ENCODE data around the gene MPND.

MPND gene

DNA sequence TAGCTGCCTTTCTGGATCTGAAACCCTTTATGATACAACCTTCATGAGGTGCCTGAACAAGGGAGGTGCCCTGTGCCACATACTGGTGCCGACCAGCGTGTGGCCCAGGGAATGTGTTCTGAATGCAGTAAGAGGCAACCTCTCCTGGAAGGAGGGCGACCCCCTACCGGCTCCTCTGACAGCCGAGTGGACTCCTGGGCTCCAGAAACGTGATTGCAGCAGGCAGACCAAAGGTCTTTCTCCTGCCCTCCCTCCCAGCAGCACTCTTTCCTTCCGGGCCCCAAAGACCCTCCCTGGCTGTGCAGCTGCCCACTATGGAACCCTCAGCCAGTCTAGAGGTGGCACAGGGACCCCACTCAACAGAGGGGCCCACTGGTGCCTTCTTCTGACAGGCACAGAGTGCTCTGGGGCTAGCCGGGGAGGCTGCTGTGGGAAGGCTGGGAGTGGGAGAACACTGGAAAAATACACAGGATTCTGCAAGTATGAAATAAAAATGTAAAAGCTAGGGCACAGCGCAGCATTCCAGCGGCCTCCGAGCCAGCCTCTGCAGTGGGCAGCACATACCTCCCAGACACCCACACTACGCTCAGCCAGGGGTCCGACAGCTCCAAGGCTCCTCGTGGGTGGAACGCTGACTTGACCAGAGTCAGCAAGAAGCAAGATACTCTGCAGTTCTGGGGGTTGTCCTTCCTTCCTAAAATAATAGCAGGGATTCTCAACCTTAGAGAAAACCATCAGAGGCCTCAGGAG is 42.1 kb downstream of the MPND start:
- no peak for DNase-seq

DNA sequence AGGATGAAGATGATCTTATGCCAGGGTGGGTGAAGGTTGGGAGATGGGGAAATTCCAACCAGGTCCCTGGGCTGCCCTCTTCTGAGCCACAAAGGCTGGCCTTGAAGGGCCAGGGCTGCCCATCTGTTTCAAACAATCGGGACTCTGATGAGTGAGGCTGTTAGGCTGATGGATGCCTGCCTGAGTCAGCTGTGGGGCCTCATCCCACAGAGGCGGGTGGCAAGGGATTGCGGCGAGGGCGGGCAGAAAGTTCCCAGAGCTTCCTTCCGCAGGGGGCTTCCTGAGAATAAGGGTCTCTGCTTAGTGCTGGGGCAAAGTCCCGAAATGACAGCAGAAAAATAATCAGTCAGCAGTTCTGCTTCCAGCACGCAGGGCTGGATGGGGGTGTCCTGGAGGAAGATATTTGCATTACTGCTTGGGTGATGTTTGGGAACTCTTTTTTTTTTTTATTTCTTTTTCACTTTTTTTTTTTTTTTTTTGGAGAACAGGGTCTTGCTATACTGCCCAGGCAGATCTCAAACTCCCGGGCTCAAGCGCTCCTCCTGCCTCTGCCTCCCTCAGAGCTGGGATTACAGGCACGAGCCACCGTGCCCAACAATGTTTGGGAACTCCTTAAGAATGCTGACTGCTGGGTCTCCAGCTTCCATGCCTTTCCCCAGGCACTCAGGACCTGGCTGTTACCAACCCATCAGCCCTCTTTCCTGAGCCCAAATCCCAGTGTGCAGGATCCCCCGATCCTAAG is 42.9 kb downstream of the MPND start:
- DNase-seq, result no peak

DNA sequence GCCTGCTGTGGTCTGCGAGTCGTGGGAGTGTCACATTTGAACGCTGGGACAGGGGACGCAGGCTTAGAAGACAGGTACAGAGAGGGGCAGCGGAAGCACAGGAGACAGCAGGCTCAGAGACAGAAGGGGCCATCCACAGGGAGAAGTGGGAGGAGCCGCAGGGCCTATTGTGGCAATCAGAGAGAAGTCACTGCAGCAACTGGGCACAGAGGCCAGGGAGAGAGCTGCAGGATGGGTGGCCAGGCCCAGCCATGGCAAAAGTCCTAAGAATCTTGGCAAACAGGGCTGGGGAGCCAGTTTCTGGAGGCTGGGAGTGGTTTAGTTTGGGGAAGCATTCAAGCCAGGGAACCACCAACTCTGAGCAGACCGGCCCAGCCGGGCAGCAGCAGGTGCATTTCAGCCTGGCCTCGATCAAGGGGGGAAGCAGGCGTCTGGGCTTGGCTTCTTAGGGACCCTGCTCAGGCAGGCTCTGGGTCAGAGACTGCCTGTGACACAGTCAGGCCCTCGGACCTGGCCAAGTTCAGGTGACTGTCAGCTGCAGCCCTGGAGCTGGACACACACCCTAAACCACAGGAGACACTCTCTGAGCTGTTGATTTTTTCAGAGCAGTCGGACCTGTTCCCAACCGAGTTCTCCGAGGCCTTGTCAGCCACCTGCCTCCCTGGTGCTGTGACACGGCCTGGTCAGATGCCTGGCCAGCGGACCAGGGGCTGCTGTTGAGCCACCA is 45.1 kb downstream of the MPND start:
- no peak for DNase-seq

DNA sequence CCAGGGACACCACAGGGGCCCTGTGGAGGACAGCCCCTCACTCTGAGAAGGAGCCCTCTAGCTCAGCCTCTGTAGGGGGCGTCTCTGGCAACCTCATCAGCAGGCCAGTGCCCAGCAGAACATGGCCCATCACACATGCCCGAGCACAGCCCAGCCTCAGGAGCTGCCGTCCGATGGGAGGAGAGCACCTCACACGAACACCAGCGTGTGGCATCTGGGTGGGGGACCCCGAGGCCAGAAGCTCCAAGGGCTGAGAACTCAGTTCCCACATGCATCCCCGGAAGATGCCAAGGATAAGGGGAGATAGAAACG is 45.7 kb downstream of the MPND start:
- DNase-seq, result no peak

DNA sequence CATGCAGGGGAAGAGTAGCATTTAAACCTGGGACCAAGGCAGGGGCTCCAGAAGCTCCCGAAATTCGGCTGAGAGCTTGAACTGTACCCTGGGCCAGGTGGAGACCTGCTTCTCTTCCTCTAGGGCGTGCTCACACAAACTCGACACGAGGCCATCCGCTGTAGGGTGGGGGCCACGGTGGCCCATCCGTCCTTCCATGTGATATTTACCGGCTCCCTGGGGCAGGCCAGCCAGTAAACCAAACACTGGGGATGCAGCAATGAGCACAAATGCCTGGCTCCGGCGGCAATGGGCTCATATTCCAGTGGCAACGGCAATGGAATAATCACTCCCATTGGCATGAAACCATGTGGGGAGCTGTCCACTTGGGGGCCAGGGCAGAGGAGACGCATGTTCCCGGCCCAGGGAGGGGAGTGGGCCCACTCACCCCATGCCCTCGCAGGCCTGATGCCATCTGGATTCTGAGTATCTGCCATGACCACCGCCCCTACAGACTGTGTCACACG is 46.2 kb downstream of the MPND start:
- no peak for DNase-seq

DNA sequence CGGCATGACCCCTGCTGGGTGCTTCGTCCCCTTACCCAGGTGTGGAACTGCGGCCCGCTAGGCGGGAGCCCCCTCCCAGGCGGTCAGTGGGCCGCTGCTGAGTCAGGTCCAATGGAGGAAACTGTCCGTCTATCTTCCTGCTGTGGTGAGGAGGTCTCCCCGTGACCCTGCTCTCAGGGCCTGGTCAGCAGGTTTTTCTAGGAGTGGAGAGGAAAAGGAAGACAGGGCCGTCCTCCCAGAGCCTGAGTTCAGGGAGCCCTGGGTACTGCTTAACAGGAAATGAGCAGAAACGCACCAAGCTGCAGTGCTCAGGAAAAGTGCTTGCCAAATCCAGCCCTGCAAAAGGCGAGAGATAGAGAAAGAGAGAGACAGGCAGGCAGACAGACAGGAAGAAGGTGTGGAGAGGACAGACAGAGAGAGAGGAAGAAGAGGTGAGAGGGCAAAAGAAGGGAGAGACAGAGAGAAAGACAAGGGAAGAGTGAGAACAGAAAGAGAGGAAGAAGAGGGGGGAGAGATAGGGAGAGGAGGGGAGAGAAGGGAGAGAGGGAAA is 46.7 kb downstream of the MPND start:
- DNase-seq, result no peak

DNA sequence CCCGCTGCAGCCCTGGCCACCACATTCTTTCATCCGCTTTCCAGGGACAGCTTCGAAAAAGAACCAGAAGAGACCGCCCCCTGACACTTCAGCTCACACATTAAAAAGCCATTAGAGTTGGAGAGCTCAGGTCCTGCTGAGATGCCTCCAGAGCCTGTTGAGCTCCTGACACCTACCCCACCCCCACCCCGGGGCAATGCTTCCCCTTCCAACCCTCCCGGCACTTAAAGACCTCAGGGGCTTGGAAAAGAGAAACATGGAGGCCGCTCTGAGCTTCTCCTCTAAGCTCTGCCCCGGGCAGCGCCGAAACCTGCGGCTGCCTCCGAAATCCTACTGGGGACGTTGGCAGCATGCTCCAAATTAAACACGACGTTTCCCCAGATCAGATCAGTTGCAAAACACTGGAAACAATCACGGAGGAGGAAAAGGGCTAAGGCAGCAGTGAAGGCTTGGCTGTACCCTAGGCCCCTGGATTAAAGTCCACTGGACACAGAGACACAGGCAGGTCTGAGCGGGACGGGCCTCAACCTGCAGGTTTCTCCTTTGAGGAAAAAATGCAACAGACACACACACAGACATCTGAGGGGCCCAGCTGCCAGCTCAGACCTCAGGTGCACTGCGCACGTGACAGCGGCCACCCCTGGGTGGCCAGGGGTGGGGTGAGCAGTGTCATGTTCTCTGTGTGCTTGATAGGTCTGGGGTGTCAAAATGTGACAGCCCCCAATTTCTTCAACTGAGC is 47.4 kb downstream of the MPND start:
- DNase-seq, result no peak

DNA sequence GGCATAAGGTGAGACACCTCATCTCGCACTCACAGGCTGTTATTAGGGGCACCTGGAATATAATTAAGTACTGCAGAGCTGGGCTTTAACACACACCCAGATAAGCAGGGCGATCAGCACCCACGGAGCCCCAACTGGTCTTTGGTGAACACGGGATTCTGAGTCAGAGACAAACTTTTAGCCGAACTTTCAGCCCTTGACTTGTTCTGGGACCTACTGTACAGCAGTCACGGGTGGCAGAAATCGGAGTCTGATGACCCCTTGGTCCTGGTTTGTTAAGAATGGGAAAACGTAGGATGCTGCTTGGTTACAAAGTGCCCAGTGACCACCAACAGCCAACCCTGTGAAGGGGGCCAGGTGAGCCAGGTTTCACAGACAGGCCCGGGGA is 47.9 kb downstream of the MPND start:
- no peak for DNase-seq

DNA sequence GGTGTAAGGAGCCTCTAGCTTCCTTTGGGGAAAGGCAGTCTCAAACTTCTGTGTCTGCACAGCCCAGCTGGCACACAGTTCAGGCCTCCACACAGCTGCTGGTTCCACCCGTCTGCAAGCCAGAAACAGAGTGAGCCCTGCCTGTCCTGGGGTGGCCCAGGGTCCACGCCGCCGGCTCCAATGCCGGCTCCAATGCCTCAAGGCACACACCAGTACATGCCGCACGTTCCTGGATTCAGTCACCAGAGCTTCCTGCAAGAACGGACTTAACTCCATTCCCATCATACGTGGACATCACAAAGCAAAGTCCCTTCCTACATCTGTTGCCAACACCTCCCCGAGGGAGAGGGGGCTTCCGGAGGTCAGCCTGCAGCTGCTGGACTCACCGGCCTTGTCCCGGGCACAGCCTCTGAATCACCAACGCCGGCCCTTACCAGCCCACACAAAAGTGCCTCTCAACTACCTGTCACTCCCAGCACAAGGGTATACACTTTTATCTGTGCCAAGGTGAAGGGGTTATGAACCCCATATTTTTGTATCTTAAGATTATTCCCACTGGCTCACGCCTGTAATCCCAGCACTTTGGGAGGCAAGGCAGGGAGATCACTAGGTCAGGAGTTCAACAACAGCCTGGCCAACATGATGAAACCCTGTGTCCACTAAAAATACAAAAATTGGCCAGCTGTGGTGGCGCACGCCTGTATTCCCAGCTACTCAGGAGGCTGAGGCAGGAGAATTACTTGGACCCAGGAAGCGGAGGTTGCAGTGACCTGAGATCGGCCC is 48.5 kb downstream of the MPND start:
- no peak for DNase-seq

DNA sequence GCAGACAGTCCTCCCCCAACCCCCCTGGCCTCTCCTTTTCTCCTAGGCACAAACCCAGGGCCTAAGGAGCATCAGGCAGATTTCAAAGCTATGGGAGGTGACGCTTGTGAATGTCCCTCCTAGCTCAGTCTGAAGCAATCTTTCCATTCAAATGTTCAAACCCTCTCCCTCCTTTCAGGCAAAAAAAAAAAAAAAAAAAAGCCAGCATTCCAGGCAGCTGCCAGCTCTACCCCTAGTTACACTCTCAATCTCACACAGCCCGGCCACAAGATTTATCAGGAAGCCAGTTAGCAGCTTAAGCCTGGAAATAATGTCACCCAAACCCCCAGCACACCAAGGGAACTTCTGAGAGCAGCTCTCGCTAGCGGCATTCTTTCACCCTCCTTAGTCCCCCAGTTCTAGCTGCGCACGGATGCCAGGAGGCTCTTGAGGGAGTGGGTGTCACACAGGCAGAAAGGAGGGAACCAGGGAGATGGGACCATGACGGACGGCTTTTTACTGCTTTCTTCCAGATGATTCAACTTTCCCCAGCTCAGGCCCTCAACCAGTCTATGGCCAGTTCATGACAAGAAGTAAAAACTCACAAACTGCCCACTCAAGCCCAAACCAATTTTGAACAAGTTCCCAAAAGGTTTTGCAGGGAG is 50.7 kb downstream of the MPND start:
- no peak for DNase-seq

DNA sequence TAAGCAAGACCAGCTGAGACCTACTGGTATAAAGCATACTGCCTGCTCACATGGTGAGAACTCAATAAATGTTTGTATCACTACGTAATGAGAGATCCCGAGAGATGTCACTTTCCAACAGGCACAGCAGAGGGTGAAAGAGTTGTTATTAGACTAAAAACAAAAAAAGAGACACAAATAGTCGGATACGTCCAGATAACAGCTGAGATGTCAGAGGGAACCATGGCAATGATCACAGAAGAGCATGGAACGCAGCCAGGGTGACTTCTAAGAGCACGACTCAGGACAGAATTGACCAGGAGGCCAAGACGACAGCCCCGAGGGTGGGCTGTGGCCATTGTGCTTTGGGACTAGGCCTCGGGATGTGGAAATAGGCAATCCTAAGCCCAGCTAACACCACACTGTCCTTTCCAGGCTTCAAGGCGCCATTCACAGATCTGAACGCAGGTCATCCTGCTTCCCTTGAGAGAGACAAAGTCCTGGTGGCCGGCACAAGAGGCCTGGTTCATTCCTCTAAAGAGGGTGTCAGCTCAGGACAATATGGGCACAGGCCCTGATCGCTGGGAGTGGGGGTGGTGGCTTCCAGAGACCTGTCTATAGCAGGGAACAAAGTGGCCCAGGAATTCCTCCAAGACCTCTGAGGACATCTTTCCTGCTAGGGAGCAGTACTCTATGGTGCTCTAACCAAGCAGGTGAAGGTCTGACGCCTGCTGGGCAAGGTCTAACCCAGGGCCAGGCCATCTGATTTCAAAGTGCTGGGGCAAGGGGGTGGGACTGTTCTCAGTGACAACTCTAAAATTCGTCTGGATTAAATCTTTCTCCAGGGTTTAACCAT is 53.8 kb downstream of the MPND start:
- no peak for DNase-seq

DNA sequence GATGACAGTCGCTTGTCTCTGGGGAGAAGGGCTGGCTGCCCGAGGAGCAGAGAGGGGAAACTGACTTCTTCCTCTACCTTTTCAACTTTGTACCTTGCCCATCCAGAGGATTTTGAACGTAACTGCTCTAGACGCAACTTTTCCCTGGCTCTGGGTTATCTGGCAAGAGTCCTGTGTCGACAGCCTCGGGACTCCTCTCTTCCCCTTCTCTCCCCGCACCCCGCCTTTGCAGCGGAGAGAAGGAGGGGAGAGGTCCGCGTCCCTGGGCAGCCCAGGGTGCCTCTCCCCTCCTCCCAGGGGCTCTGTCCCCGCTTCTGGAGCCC is 56.4 kb downstream of the MPND start:
- DNase-seq, result peak in 1 of 2 donors; percentile 17

DNA sequence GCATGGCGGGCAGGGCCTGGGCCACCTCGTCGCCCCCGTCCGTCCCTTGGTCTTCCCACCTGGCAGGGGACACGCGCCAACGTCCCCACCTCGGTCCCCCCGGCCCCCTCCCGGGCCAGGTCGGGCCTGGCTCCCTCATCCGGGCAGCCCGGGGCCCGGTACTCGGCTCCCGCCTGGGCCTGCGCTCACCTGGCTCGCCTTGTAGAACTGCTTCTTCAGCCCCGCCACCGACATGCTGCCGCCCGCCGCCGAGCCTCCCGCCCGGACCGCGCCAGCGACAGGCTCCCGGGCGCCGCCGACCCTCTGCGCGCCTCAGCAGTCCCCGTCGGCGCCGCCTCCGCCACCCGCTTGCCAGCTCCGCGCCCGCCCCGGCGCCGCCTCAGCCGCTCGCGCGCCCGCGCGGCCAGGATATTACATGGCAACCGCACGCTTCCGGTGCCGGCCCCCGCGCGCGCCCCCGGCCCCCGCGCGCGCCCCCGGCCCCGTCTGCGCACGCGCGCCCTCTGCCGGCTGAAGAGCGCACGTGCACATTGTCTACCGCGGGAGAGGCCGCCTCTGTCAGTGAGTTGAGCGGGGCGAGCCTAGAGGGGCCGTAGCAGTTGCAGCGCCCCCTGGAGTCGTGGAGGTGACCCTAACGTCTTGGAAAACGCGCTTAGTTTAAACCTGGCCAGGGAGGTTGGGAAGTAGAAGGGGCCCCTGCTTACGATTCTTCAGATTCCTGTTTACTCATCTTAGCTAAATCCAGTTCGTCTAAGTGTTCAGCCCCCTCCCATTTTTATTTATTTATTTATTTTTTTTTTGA is 57.0 kb downstream of the MPND start, which contains the start of gene SH3GL1:
SH3GL1 (minus strand) TSS at position 413 of the 802 bp plus-strand sequence; CDS start at position 234, 179 bp downstream.
- peak; percentile 91 to 92 for DNase-seq

DNA sequence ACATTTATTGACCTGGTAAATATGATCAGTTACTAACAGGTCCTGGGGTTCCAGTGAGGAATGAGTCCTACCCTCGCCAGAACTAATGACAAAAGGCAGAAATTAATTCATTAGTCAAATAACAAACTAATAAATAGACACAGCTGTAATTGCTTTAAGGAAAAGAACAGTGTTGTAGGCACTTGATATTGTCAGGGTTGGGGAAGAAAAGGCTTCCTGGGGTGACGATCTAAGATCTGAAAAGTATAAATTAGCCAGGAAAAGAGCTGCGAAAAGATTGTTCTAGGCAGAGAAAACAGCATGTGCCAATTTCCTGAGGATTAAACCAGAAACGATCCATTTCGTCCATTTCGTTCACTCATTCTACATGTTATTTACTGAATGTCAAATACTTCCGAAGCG is 58.4 kb downstream of the MPND start:
- DNase-seq, result no peak

DNA sequence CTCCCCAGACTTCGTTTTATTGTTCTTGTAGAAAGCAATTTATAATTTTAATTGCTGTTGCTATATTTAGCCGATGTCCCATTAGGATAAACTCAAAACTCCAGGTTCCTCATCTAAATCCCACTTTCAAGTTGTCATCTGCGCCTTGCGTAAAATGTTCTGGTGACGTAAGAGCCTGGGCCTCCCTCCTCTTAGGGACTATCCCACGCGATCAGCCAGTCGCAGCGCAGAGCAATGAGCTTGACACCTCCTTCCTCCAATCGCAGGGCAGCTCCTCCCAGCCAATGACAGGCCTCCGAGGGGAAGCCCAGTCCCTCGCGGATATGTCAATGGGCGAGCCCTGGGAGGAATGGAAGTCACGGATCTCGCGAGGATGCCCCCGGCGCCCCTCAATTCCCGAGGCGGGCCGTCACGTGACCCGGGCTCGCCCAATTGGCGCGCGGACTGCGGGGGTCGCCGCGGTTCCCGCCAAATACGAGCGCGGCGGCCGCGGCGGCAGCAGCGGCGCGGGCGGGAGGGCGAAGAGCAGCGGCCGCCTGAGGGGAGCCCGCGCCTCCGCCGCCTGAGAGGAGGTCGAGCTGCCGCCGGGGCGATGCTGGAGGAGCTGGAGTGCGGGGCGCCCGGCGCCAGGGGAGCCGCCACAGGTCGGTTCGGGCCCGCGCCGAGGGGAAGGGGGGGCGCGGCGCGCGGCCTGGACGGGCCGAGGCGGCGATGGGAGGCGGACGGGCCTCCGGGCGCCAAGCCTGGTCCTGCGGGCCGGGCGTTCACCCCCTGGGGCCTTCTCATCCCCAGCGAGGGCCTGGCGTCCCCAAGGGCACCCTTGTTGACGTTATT is 59.0 kb downstream of the MPND start, which contains the start of gene CHAF1A:
CHAF1A (plus strand) TSS at position 470 of the 834 bp plus-strand sequence; CDS start at position 593, 123 bp downstream.
- DNase-seq, result peak; percentile 99 to 100

DNA sequence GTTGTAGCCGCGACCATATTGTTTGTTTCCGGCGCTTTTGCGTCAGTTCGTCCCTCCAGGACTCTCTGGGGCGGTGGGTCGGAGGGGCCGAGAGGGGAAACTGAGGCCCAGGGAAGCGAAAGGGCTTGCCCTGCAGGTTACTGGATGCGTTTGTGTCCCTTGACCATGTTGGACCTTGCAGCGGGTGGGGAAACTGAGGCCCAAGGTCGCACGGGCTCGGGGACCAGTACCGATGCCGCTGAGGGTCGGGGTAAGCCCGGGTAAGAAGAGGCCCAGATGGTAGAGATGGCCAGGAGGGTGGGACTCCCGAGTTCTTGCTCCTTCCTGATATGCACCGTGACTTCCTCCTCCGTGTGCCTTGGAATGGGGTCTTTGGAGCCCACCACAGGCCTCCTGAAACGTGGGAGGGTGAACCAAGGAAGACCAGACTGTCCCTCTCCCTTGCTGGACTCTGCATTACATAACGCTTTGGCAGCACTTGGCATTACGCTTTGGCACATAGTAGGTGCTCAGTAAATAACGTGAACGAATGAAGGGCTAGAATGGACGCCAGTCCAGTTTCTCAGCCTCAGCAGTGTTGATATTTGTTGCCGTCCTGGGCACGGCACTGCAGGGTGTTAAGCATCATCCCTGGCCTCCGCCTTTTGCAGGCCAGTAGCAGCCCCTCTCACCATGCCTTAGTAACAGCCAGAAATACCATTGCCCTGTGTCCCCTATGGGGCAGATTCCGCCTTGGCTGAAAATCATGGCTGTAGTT is 59.8 kb downstream of the MPND start:
- DNase-seq, result no peak

DNA sequence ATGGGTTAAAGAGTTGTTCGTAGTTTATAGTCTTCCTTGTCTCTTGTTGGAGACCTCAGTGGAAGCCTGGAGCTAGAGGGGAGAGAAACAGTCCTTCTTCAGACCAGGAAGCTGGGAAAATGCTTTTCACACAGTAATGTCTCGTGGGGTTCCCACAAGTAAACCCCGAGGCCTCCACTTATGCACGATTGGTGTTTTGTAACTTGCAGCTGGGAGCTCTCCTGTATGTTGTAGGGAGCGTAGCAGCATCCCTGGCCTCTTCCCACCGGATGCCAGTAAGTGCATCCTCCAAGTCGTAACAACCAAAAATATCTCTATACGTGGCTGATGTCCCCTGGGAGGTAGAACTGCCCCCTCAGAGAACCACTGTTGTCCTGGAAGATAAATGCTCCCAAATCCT is 62.6 kb downstream of the MPND start:
- DNase-seq, result no peak

DNA sequence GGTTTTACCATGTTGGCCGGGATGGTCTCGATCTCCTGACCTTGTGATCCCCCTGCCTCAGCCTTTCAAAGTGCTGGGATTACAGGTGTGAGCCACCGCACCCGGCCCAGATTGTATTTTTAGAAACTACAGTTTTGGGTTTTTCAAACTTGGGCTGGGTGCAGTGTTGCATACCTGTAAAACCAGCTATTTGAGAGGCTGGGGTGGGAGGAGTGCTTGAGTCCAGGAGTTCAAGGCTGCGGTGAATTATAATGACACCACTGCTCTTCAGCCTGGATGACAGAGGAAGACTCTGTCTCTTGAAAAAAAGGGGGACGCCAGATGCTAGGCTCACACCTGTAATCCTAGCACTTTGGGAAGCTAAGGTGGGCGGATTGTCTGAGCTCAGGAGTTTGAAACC is 63.3 kb downstream of the MPND start:
- no peak for DNase-seq

Measured in CD4-positive, alpha-beta T cell treated with Interleukin-1 beta for 1 hour (primary cell).